DOHH2 (cell line): ENCODE data around the gene GOLIM4.

ENCODE experiments used
- H3F3A ChIP-seq: fragments of 200-600 bp; sonication (generic), shearing (Covaris generic); 2 replicates; pipeline ENCODE4 v1.6.0; 2016; ENCODE audit warnings: antibody characterized with exemption, mild to moderate bottlenecking; ENCODE audit not compliant: control insufficient read depth, insufficient read depth
- H3K27ac ChIP-seq: fragments of 200-600 bp; sonication (generic); 2 replicates; pipeline ENCODE4 v1.5.1; 2014; ENCODE audit warnings: low read depth, mild to moderate bottlenecking, low read length, moderate library complexity
- H3K27me3 ChIP-seq: fragments of 200-600 bp; sonication (generic); 2 replicates; pipeline ENCODE4 v1.6.1; 2014; ENCODE audit warnings: mild to moderate bottlenecking, low read length, mixed read lengths; ENCODE audit not compliant: control insufficient read depth
- H3K36me3 ChIP-seq: fragments of 200-600 bp; sonication (generic); 2 replicates; pipeline ENCODE4 v1.6.1; 2014; ENCODE audit warnings: mild to moderate bottlenecking, low read length, moderate library complexity, mixed read lengths; ENCODE audit not compliant: control insufficient read depth
- H3K4me1 ChIP-seq: fragments of 200-600 bp; sonication (generic); 2 replicates; pipeline ENCODE4 v1.6.1; 2014; ENCODE audit warnings: mild to moderate bottlenecking, low read length, mixed read lengths; ENCODE audit not compliant: control insufficient read depth
- H3K4me2 ChIP-seq: fragments of 200-600 bp; sonication (generic); 2 replicates; pipeline ENCODE4 v1.6.0; 2014; ENCODE audit warnings: mild to moderate bottlenecking, low read length, moderate library complexity
- H3K4me3 ChIP-seq: fragments of 200-600 bp; sonication (generic); 2 replicates; pipeline ENCODE4 v1.5.1; 2014; ENCODE audit warnings: mild to moderate bottlenecking, low read length, mixed read lengths
- H3K79me2 ChIP-seq: fragments of 200-600 bp; sonication (generic); 2 replicates; pipeline ENCODE4 v1.6.1; 2014; ENCODE audit warnings: mild to moderate bottlenecking, low read length, mixed read lengths; ENCODE audit not compliant: control insufficient read depth
- H3K9me2 ChIP-seq: fragments of 200-600 bp; sonication (generic); replicated peaks from 2 replicates; pipeline ENCODE4 v1.6.1; 2014; ENCODE audit warnings: mild to moderate bottlenecking, low read length, mixed read lengths; ENCODE audit not compliant: control insufficient read depth
- H3K9me3 ChIP-seq: fragments of 200-600 bp; sonication (generic); 2 replicates; pipeline ENCODE4 v1.6.1; 2014; ENCODE audit warnings: antibody characterized with exemption, low read length, mixed read lengths; ENCODE audit not compliant: control insufficient read depth, insufficient read depth
- H4K20me1 ChIP-seq: fragments of 200-600 bp; sonication (generic); 2 replicates; pipeline ENCODE4 v1.6.0; 2014; ENCODE audit warnings: low read depth, mild to moderate bottlenecking, antibody characterized with exemption, low read length, moderate library complexity; ENCODE audit not compliant: control insufficient read depth, insufficient read depth
- EZH2phosphoT487 ChIP-seq: fragments of 200-600 bp; sonication (generic); IDR thresholded peaks from 2 replicates; pipeline ENCODE4 v1.6.1; 2017; ENCODE audit warnings: borderline replicate concordance, mild to moderate bottlenecking, antibody characterized with exemption, low read length, moderate library complexity, mixed read lengths
- TF ChIP-seq, protein P1 (sequence below): fragments of 200-600 bp; sonication (generic); IDR thresholded peaks from one replicate; pipeline ENCODE4 v1.5.1; 2014; ENCODE audit warnings: antibody characterized with exemption, mild to moderate bottlenecking, low read depth, low read length; ENCODE audit not compliant: poor library complexity, severe bottlenecking

GOLIM4 gene

DNA sequence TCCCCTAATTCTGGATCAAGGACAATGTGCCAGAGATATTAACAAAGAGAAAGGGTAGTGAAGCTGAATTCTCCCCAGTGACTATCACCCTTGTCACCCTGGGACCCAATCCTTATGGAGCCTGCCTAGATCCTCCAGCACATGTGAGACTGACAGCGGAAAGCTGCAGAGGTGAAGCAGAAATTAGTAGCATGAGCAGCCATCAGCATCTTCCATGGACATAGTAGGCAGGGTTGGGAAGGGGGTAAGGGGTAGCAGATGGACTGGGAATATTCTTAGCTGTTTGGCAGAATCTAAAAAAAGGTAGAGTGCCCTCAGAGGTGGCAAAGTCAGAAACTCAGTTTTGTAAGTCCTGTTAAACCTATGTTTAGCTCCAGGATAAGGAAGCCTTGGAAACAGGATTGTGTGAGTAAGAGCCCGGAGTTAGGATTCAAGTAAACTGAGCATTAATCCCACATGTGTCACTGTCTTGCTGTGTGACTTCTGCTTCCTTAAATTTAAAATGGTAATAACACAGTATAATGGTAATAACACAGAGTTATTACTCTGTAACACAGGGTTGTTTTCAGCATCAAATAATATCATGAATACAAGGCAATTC, 14.5 kb downstream of the GOLIM4 start:
- no peaks in the 10 kb centered on the region for H3K9me3 ChIP-seq
- H3K27ac ChIP-seq, result no peak overlapping the region
- no peak overlapping the region for H3K4me3 ChIP-seq
- H3K79me2 ChIP-seq, result peaks cover 56% of the 10 kb centered on the region
- H3K36me3 ChIP-seq, result no peaks in the 10 kb centered on the region
- no peaks in the 10 kb centered on the region for H3K9me2 ChIP-seq
- H3K4me1 ChIP-seq, result no peaks in the 10 kb centered on the region
- no peaks in the 10 kb centered on the region for H4K20me1 ChIP-seq
- no peak for TF ChIP-seq EZH2phosphoT487
- TF ChIP-seq, protein P1, sequence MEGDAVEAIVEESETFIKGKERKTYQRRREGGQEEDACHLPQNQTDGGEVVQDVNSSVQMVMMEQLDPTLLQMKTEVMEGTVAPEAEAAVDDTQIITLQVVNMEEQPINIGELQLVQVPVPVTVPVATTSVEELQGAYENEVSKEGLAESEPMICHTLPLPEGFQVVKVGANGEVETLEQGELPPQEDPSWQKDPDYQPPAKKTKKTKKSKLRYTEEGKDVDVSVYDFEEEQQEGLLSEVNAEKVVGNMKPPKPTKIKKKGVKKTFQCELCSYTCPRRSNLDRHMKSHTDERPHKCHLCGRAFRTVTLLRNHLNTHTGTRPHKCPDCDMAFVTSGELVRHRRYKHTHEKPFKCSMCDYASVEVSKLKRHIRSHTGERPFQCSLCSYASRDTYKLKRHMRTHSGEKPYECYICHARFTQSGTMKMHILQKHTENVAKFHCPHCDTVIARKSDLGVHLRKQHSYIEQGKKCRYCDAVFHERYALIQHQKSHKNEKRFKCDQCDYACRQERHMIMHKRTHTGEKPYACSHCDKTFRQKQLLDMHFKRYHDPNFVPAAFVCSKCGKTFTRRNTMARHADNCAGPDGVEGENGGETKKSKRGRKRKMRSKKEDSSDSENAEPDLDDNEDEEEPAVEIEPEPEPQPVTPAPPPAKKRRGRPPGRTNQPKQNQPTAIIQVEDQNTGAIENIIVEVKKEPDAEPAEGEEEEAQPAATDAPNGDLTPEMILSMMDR, result no peak
- no peaks in the 10 kb centered on the region for H3F3A ChIP-seq
- no peak overlapping the region for H3K4me2 ChIP-seq
- no peaks in the 10 kb centered on the region for H3K27me3 ChIP-seq

DNA sequence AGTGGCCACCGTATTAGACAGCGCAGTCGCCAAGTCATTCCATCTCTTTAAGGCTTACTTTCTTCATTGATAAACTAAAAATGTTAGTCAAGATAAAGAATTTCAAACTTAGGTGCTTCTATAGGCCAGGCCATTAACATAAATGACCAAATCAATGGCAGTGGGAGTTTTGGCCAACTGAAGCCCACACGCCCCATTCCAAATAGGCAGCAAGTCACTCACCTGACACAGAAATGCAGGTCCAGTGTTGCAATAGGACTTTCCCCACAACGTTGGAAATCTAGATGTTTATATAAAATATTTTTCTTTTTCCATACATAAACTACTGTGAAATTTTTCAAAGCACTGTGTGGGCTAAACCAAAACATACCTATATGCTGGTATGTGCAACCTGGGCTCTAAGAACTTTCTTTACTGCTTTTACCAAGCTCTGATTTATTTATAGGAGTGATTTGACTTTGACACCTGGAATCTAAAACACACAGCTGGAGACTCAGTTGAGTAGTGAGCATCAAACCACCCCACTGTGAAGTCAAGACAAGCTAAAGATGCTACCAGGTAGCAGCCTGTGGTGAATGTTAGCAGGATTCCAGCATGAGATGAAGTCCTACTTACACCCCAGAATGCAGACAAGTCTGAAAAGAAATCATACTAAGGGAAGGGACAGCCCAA, 15.1 kb downstream of the GOLIM4 start:
- no peaks in the 10 kb centered on the region for H3F3A ChIP-seq
- H3K36me3 ChIP-seq, result no peaks in the 10 kb centered on the region
- no peaks in the 10 kb centered on the region for H3K9me3 ChIP-seq
- H3K27me3 ChIP-seq, result no peaks in the 10 kb centered on the region
- H3K4me1 ChIP-seq, result no peaks in the 10 kb centered on the region
- H4K20me1 ChIP-seq, result no peaks in the 10 kb centered on the region
- H3K4me3 ChIP-seq, result no peak overlapping the region
- TF ChIP-seq, protein P1, result no peak
- no peak for TF ChIP-seq EZH2phosphoT487
- H3K4me2 ChIP-seq, result no peak overlapping the region
- peaks cover 52% of the 10 kb centered on the region for H3K79me2 ChIP-seq
- H3K9me2 ChIP-seq, result no peaks in the 10 kb centered on the region
- H3K27ac ChIP-seq, result no peak overlapping the region

DNA sequence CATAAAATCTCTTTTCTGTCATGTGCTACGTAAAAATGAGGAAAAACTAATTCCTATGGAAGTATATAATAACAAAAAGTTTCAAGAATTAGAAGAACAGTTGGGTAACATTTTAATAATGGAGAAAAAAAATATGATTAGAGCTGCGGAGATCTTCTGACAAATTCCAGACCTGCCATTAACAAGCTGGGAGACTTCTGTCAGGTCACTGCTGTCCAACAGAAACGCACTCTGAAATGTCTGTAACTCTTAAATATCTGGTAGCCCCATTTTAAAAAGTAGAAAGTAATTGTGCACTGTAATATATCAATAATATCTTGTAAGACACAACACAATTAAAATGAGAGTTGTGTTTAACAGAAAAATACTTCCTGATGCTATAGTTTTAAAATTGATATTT, 15.7 kb downstream of the GOLIM4 start:
- Histone ChIP-seq H3K79me2 (peaks cover 46% of the 10 kb centered on the region), H3K9me2 (no peaks in the 10 kb centered on the region), H3K4me1 (no peaks in the 10 kb centered on the region), H3K4me2 (no peak overlapping the region), H3K9me3 (no peaks in the 10 kb centered on the region), H3K36me3 (no peaks in the 10 kb centered on the region), H4K20me1 (no peaks in the 10 kb centered on the region), H3F3A (no peaks in the 10 kb centered on the region), H3K4me3 (no peak overlapping the region), H3K27ac (no peak overlapping the region), H3K27me3 (no peaks in the 10 kb centered on the region)
- no peak for TF ChIP-seq EZH2phosphoT487
- TF ChIP-seq, protein P1, result no peak
